HL-60 (cell line): Measurements from ENCODE around the gene RASSF8.

Source experiments
- GABPA ChIP-seq: IDR thresholded peaks from 2 replicates; pipeline ENCODE4 v1.6.1; 2012; ENCODE audit warnings: low read depth
- POLR2AphosphoS5 ChIP-seq: IDR thresholded peaks from 2 replicates; pipeline ENCODE4 v1.6.1; 2012; ENCODE audit warnings: low read depth
- SPI1 ChIP-seq: IDR thresholded peaks from 2 replicates; pipeline ENCODE4 v1.6.1; 2012; ENCODE audit warnings: low read depth, mild to moderate bottlenecking, borderline replicate concordance
- TF ChIP-seq, protein P1 (sequence below): IDR thresholded peaks from one replicate; pipeline ENCODE4 v1.5.1; 2011; ENCODE audit warnings: low read length, control low read depth, inconsistent platforms; ENCODE audit not compliant: insufficient read depth
- TF ChIP-seq, protein P2 (sequence below): IDR thresholded peaks from 2 replicates; pipeline ENCODE4 v1.6.1; 2012; ENCODE audit warnings: low read depth; ENCODE audit not compliant: insufficient replicate concordance

DNA sequence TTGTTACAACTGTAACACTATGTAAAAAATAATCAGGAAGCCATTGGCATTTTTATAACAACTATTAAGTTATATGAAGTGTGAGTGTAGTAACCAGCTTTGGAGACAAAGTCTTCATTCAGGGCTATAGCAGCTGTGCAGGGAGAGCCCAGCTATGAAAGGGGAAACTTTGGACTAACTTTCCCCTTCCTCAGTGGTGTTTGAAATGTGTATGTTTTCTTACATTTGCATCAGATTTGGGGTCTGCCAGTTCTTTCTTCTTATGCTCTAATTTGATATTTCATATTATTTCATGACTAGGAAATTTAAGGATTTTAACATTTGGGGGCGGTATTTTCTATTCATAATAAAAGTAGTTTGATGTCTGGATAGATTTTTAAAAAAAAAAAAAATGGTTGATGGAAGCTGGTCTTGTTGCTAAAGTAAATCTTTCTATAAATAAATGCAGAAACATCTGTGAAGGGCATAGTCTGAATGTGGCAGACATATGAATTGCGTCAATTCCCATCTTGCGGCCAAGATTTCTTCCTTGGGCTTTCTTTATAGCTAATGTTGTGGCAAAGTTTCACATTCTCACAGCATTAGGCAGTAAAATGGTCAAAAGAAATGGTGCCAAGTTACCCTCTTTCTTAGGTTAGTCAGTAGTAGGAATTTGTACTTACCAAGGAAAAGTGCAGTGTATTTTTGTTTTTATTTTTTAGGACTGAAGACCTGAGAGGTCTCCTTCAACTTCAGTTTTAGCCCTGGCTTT is 35.6 kb downstream of the RASSF8 start:
- TF ChIP-seq, protein P1, sequence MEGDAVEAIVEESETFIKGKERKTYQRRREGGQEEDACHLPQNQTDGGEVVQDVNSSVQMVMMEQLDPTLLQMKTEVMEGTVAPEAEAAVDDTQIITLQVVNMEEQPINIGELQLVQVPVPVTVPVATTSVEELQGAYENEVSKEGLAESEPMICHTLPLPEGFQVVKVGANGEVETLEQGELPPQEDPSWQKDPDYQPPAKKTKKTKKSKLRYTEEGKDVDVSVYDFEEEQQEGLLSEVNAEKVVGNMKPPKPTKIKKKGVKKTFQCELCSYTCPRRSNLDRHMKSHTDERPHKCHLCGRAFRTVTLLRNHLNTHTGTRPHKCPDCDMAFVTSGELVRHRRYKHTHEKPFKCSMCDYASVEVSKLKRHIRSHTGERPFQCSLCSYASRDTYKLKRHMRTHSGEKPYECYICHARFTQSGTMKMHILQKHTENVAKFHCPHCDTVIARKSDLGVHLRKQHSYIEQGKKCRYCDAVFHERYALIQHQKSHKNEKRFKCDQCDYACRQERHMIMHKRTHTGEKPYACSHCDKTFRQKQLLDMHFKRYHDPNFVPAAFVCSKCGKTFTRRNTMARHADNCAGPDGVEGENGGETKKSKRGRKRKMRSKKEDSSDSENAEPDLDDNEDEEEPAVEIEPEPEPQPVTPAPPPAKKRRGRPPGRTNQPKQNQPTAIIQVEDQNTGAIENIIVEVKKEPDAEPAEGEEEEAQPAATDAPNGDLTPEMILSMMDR, result no peak
- TF ChIP-seq SPI1, result no peak
- TF ChIP-seq, protein P2, sequence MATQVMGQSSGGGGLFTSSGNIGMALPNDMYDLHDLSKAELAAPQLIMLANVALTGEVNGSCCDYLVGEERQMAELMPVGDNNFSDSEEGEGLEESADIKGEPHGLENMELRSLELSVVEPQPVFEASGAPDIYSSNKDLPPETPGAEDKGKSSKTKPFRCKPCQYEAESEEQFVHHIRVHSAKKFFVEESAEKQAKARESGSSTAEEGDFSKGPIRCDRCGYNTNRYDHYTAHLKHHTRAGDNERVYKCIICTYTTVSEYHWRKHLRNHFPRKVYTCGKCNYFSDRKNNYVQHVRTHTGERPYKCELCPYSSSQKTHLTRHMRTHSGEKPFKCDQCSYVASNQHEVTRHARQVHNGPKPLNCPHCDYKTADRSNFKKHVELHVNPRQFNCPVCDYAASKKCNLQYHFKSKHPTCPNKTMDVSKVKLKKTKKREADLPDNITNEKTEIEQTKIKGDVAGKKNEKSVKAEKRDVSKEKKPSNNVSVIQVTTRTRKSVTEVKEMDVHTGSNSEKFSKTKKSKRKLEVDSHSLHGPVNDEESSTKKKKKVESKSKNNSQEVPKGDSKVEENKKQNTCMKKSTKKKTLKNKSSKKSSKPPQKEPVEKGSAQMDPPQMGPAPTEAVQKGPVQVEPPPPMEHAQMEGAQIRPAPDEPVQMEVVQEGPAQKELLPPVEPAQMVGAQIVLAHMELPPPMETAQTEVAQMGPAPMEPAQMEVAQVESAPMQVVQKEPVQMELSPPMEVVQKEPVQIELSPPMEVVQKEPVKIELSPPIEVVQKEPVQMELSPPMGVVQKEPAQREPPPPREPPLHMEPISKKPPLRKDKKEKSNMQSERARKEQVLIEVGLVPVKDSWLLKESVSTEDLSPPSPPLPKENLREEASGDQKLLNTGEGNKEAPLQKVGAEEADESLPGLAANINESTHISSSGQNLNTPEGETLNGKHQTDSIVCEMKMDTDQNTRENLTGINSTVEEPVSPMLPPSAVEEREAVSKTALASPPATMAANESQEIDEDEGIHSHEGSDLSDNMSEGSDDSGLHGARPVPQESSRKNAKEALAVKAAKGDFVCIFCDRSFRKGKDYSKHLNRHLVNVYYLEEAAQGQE, result no peak
- no peak for TF ChIP-seq POLR2AphosphoS5
- no peak for TF ChIP-seq GABPA
